IPS DF 19.7 (cell line): ENCODE measurements around the gene IL24.
"Not testable (repeated sequence)": the region's sequence is repeated elsewhere in the genome, so short reads cannot be mapped to it uniquely, and the experiment has no call there.

Source experiments
- DNase-seq: peaks from one replicate; pipeline ENCODE4 v3.0.0-alpha.2; 2013; ENCODE audit warnings: low read depth, low spot score

The IL24 gene

DNA sequence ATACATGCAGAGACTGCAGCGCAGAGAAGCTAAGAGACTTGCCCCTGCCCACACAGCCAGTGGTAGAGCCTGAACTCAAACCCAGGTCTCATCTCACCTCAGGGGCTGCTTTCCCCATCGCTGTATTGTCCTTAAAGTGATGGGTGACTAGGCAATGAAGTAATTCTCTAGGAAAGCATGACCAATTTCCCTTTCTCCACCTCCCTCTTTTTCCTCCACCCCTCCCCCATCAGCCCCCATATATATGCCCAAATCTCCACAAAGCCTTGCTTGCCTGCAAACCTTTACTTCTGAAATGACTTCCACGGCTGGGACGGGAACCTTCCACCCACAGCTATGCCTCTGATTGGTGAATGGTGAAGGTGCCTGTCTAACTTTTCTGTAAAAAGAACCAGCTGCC is at the start of gene IL24:
Gene IL24 (plus strand): TSS at position 269 of the 400 bp plus-strand sequence. CDS start 390 bp downstream, outside the sequence.
- no peak for DNase-seq

DNA sequence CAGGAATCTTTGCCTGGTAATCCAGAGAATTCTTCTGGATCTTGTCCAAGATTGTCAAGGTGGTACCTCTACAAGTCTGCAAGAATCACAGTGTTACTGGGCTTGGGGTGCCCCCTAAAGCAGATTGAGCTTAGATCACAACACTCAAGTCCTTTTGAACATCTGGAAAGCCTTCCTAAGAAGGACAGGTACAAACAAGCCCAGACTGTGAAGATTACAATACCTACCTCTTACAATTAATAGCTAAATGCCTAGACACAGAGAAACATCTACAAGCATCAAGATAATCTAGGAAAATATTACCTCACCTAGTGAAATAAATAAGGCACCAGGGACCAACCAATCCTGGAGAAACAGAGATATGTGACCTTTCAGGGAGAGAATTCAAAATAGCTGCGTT is 49.3 kb upstream of the IL24 start:
- DNase-seq: no peak

DNA sequence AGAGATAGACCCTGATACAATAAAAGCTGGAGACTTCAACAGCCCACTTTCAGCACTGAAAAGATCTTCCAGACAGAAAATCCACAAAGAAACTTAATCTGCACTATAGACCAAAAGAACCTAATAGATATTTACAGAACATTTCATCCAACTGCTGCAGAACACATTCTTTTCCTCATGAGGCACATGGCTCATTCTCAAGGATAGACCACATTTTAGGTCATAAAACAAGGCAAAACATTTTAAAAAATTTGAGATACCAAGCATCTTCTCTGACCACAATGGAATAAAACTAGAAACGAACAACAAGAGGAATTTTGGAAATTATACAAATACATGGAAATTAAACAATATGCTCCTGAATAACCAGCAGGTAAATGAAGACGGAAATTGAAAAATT is 46.8 kb upstream of the IL24 start:
- no peak for DNase-seq

- DNase-seq: no peak
Measured at GRCh38 chr1:206851341-206852010, 45.8 kb upstream of the IL24 start.

DNA sequence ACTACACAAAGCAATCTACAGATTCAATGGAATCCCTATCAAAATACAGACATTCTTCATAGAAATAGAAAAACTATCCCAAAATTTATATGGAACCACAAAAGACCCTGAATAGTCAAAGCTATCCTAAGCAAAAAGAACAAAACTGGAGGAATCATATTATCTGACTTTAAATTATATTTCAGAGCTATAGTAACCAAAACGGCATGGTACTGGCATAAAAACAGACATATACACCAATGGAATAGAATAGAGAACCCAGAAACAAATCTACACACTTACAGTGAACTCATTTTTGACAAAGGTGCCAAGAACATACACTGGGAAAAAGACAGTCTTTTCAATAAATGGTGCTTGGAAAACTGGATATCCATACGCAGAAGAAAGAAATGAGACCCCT is 44.6 kb upstream of the IL24 start:
- not testable (repeated sequence) for DNase-seq

GRCh38 chr1:206853696-206854095 is 43.5 kb upstream of the IL24 start:
- DNase-seq: not testable (repeated sequence)

DNA sequence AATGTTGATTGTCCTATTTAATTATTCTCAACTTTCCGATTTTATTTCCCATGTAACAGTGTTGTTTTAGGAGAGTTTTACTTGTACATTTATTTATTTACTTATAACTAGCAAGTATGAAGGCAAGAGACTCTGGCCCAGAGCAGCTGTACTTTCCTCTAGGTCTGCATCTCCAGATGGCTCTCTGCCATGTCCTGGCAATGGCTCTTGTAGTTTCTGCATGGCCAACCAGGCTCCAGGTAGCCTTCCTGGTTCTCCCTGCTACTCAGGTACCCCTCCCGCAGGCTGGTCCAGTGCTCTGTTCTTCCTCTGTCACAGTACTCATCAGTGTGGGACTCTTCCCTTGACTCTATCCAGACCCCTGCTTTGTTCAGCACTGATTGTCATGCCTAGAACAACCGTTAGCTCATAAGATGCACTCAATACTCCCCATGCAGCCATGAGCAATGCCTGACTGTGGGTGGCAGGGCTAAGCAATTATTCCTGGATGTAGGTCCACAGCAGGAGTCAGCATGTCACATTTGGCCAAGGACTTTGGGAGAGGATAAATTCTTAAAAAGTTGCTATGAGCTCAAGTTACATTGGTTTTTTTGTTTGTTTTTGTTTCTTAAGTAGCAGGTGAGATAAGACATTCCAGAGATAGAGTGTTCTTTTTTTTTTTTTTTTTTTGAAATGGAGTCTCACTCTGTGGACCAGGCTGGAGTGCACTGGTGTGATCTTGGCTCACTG is 42.7 kb upstream of the IL24 start:
- DNase-seq: no peak

DNA sequence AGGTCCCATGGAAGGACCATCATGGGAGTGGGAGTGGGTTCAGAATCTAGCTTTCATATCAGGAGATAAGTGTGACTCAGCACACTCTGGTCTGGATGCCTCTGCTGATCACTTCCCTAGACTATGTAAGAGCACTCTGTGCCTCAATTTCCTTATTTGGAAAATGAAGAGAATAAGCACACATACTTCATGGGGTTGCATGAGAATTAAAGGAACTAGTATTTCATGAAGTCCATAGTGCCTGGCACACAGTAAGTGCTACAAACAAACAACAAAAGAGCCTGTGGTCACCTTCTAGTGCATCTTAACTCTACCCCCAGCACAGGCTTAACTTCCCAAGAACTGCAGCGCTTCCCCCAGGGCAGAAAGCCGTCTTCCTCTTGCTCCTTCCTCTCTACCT is 41.4 kb upstream of the IL24 start:
- no peak for DNase-seq

DNA sequence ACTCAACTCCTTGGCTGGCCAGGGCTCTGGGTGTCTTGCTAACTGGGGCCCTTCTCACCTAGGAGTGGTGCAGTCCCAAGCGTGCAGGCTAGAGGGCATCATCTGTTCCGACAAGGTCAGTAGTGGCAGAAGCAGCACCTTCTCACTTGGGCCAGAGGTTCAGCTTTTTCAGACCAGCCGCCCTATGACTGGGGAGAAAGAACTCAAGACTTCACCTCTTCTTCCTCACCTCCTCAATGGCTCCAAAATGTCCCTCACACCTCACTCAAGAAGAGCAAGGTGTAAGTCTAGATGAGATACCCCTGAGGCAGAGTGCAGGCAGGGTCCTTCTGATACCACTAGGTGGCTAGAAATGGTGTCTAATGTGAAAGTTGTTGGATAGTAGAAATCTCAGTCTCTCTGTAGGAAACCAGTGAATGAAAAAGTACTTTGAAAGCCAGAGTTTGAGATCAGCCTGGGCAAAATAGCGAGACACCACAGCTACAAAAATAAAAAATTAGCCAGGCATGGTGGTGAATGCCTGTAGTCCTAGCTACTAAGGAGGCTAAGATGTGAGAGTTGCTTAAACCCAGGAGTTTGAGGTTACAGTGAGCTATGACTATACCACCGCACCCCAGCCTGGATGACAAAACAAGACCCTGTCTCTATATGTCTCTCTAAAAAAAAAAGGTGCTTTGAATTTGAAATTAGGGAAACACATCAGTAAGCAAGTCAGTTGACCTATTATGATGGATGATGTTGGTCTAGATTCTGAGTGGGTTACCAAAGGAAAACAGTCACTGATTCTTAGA is 40.4 kb upstream of the IL24 start:
- DNase-seq: no peak

- no peak for DNase-seq
Measured at GRCh38 chr1:206859082-206859521, 38.1 kb upstream of the IL24 start.

DNA sequence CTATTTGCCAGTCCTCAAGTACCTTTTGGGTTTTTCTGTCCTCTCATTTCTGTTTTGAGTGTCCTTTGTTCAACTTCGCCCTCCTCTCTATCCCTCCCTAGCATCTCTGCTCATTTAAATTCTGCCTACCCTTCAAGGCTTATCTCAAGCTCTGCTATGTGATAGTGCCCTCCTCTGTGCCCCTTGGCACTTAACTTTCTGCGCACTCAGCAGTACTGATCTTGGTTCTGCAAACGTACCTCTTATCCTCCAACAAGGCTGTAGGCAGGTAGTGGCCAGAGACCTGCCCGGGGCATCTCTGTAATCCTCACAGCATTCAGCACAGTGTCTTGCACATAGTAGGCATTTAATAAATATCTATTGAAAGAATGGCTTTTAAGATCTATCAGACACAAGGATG is 37.1 kb upstream of the IL24 start:
- no peak for DNase-seq

DNA sequence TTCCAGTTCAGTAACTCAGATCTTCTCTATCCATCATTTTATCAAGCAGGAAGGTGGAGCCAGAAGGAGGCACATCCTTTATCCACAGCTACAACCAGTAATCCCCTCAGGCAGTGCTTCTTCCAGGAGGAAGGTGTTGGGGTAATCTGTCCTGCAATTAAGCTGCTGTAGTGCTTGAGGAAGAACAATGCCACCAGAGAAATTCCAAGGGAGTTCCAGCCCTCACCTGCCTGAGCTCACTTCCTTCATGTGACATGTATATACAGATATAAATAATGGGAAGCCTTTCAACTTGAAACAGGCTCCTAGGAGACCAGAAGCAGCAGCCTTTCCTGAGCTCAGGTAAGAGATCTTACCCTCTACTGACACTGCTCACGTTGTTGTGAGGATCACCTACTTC is 34.0 kb upstream of the IL24 start:
- no peak for DNase-seq

DNA sequence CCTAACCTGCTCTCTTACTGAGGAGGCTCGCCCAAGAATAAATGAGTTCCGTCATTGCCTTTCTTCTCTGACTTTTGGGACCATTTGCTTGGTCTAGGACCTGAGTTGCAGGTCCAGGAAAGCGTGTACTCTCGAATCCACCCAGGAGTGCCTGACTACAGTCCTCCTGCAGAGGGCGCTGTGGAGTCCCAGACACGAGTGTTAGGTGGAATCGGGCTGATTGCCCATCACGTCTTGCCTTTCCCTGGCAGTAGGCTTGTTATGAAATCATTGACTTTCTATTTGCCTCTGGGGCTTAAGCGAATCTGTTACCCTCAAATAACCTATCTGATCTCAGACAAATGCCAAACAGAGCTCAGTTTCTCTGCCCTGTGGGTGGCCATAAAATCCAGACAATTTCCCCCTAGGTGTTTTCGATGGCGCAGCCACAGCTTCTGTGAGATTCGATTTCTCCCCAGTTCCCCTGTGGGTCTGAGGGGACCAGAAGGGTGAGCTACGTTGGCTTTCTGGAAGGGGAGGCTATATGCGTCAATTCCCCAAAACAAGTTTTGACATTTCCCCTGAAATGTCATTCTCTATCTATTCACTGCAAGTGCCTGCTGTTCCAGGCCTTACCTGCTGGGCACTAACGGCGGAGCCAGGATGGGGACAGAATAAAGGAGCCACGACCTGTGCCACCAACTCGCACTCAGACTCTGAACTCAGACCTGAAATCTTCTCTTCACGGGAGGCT is 32.1 kb upstream of the IL24 start, which contains the start of gene IL20:
Gene IL20 (plus strand): TSS at position 685 of the 733 bp plus-strand sequence. CDS start 230 bp downstream, outside the sequence.
- peak; percentile 61 for DNase-seq

DNA sequence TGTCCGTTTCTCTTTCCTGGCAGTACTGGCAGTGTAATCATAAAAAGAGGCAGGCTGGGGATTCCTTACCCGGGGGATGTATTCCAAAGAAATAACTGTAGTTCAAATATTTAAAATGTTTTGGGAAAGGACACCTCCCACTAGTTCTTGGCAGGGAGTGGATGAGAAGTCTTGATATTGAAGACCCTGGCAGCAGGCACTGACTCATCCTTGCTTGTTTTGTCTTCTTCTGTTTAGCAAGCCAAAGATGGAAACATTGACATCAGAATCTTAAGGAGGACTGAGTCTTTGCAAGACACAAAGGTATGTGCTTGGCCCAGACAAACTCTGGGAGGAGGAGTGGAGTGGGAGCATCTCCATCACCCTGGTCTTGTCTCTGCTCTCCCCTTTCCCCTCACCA is 31.2 kb upstream of the IL24 start:
- DNase-seq: no peak

DNA sequence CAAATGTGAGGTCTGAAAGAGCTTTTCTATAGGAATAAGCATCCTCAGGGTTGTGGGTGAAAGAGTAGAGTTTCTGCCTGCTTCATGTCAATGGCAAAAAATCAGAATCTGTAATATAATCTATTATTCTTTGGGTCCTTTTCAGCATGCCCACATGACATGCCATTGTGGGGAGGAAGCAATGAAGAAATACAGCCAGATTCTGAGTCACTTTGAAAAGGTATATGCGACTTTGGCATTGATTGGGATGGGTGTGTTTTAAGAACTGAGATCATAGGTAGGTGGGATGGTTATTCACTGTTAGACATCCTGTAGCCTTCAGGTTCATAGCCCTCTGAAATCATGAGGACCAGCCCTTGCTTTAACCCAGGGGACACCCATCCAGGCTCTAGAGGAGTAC is 30.0 kb upstream of the IL24 start:
- DNase-seq: no peak

DNA sequence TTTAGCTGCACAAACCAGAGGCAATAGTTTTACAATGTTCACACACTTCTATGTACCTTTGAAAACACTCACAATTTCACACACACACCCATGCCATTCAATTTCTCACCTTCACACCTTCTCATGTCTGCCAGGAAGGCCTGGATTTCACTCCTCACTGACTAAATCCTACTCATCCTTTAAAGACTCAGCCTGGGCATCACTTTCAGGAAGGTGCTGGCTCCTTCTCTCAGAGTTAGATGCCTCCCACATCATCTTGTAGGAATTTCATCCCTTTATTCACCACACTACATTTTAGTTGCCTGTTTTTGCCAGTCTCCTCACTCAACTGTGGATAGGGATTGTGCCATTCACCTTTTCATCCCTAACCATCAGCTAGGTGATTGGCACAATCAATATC is 29.5 kb upstream of the IL24 start:
- no peak for DNase-seq

DNA sequence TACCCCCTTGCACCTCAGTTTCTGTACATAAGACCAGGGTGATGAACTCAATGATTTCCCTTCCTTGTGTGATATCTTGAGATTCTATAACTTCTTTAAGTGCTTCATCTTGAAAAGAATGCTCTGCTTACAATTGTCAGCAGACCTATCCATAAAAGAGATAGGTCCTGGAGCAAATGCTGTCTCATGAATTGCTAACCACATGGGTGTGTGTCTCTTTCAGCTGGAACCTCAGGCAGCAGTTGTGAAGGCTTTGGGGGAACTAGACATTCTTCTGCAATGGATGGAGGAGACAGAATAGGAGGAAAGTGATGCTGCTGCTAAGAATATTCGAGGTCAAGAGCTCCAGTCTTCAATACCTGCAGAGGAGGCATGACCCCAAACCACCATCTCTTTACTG is 29.0 kb upstream of the IL24 start:
- no peak for DNase-seq

DNA sequence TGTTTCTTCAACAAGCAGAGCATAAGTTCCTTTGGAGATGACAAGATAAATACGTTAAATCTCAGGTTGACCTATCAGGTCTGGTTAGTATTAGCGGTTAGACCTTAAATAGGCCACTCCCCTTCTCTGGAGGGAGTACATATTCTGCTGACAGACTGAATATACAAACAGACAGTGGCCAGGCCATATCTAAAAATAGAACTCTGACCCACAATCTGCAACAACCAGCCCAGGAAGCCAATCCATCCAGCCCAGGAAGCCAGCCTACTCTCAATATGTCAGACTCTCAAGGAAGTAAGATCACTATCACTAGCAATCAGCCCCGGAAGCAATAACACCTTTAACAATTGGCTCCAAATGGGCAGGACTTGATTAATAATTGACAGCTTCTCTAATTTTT is 25.1 kb upstream of the IL24 start:
- no peak for DNase-seq

DNA sequence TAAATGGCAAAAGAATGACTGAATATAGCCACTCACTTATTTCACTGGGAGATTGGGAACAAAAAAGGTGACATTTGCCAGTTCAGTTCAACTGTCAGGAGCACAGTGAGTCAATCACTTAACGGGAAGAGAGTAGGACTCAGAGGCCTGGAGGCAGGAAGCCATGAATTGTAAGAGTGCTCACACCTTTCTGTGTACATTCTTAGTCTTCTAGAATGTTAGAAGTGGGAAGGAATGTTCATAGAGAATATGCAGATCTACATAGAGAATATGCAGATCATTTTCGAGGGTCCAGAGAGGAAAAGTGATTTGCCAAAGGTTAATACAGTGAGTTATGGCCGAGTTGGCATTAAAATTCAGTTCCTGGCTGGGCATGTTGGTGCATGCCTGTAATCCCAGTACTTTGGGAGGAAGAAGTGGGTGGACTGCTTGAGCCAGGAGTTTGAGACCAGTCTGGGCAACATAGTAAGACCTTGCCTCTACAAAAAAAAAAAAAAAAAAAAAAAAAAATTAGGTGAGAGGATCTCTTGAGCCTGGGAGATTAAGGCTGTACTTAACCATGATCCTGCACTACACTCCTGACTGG is 23.5 kb upstream of the IL24 start:
- no peak for DNase-seq

DNA sequence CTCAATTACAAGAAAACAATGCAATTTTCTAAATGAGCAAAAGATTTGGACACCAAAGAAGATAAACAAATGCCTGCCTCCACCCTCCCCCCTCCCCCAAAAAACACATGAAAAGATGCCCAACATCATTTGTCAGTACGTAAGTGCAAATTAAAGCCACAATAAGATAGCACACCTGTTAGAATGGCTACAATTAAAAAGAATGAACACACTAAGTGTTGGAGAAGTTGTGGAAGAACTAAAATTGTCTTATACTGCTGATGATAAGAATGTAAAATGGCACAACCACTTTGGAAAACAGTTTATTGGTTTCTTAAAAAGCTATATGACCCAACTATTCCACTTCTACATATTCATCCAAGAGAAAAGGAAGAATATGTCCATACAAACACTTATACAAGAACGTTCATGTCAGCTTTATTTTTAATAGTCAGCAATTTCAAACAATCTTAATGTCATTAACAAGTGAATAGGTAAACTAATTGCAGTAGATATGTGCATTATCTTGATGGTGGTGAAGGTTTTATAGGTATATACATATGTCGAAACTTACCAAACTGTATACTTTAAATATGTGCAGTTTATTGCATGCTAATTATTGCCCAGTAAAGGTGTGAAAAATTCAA is 21.4 kb upstream of the IL24 start:
- no peak for DNase-seq

- no peak for DNase-seq
Measured at GRCh38 chr1:206878456-206878855, 18.8 kb upstream of the IL24 start.
